Left kidney (tissue), 2 donors: ENCODE measurements around the gene POU2F1. TPM values are rescaled to one million over a fixed set of nuclear protein-coding genes. Genes with fewer than 3 reads are reported as not detected.

ENCODE experiments used
- DNase-seq: peaks from one replicate; pipeline ENCODE4 v3.0.0-alpha.2; 2013
- polyA plus RNA-seq: library from polyadenylated mRNA; unstranded; fragments of 120-200 nt; gene quantifications from one replicate; pipeline ENCODE4 v1.2.1, GENCODE V29; 2013; ENCODE audit not compliant: insufficient read length

Gene POU2F1
- polyA plus RNA-seq, 1 donor: 20.7 TPM

- DNase-seq: no peak
Observed at GRCh38 chr1:167467752-167468151, 247.1 kb downstream of the POU2F1 start.

DNA sequence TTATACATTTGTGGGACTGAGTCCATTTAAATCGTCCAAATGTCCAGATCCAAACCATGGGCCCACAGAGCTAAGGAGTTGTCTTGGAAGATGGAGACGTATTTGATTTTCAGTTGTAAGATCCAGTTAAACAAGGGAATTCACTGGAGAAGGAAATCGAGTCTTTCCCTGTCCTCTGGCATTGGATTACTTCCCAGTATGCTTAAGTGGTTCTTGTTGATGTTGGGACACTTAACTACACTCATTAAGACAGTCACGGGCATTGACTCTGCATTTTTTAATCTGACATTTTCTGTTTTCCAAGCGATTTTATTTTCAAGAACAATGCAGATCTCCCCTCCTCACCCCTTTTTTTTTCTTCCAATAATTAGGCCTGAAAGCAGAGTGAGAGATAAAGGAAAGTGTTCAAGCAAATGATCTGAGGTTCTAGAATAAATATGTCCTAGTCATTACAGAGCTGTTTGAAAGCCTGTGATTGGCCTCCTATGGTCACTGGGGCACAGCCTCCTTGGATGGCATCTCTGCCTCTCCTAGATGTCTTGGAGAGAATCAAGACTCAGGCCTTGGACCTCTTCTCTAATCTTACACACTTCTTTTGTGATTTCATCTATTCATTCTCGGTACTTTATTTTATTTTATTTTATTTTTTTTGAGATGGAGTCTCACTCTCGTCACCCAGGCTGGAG lies 248.7 kb downstream of the POU2F1 start:
- DNase-seq: no peak

- no peak for DNase-seq
Observed at GRCh38 chr1:167471568-167471967, 250.9 kb downstream of the POU2F1 start.

DNA sequence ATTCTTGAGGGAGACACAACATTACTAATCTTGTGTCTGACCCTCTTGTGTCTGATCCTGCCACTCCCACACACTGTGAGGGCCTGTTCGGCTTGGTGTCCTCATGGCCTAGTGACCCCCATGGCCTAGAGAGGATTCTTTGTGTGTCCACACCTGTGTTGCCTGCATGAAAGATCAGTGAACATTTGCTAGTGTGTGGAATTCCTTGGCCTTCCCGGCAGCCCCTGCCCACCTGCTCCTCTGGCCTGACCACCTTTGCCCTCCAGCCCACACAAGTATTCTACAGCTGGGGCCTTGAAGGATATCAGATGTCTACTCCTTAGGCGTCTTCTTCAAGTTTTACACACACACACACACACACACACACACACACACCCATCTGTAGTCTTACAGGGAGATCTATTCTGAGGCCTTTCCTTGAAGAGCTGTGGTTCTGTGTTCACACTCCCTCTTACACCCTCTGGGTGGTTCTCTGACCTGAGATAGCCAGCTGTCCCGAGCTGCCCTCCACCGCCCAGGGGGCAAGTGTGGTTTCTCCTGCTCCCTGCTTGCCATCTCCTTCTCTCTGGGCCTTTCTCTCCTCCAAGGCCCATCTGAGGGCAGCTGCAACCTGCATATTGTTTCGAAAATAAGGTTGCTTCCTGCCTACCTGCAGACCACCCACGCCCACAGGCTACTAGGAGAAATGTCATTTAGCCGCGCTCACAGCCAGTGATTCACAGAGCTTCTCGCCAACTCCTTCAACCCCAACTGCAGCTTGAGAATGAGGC lies 252.3 kb downstream of the POU2F1 start:
- no peak for DNase-seq

DNA sequence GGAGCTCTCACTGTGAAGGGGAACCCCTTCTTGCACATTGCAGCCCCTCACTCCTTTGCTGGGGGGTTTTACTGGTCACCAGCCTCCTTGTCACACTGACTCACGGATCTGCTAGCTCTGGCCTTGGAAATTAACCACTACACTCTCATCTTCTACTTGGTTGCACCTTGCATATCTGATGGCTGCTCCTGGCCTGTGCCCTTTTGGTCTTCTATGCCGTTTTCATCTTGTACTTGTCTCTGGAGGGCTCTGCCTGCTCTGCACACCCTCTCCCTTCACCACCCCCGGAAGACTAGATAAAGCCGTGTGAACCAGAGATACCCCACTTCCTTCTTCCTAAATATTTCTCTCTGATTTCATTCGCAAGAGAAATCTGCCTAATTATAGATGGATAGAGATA lies 253.1 kb downstream of the POU2F1 start:
- no peak for DNase-seq

- no peak for DNase-seq
Observed at GRCh38 chr1:167474191-167474641, 253.5 kb downstream of the POU2F1 start.

DNA sequence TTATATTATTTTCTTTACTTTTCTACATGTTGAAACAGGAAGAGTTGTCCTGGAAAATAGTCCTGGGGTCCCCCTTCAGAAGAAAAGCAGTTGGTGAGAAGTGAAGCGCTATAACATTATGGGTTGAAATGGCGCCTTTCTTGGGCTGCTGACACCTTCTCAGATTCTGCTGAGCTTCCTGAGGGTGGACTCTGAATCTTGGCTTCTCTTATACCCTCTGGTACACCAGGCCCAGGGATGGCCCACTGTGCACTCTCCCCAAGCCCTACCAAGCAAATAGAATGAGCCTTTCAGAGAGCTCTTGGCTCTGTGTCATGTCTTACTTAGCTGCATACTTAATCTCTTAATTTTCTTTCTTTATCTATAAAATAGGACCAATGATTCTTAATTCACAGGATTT lies 255.4 kb downstream of the POU2F1 start:
- no peak for DNase-seq

Other genes starting within 250 kb of the POU2F1 start
- gene ILDR2, start 245.3 kb upstream of the POU2F1 start, polyA plus RNA-seq: 20.6 TPM
- gene MAEL, start 231.6 kb upstream of the POU2F1 start, polyA plus RNA-seq: 2.5 TPM
- gene GPA33, start 130.5 kb upstream of the POU2F1 start, polyA plus RNA-seq: 1.1 TPM
- 0.45 TPM for gene STYXL2, start 126.8 kb upstream of the POU2F1 start, polyA plus RNA-seq